Stimulated activated CD4-positive, alpha-beta T cell treated with anti-CD3 and anti-CD28 coated beads, Interleukin-15, amount 100 ng/mL, for 1 hour (primary cell): ENCODE results near the gene SLC45A3.
A peak's percentile ranks its signal among the peaks of the same experiment; 100 is the strongest.
"Not testable (repeated sequence)": the region's sequence is repeated elsewhere in the genome, so short reads cannot be mapped to it uniquely, and the experiment has no call there.

Source experiments
- DNase-seq, 2 donors: peaks; one replicate each; pipeline ENCODE4 v3.0.0-alpha.2; 2020; ENCODE audit warnings: low read depth in 1 of 2, low spot score in 1 of 2

The SLC45A3 gene, protein sequence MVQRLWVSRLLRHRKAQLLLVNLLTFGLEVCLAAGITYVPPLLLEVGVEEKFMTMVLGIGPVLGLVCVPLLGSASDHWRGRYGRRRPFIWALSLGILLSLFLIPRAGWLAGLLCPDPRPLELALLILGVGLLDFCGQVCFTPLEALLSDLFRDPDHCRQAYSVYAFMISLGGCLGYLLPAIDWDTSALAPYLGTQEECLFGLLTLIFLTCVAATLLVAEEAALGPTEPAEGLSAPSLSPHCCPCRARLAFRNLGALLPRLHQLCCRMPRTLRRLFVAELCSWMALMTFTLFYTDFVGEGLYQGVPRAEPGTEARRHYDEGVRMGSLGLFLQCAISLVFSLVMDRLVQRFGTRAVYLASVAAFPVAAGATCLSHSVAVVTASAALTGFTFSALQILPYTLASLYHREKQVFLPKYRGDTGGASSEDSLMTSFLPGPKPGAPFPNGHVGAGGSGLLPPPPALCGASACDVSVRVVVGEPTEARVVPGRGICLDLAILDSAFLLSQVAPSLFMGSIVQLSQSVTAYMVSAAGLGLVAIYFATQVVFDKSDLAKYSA

DNA sequence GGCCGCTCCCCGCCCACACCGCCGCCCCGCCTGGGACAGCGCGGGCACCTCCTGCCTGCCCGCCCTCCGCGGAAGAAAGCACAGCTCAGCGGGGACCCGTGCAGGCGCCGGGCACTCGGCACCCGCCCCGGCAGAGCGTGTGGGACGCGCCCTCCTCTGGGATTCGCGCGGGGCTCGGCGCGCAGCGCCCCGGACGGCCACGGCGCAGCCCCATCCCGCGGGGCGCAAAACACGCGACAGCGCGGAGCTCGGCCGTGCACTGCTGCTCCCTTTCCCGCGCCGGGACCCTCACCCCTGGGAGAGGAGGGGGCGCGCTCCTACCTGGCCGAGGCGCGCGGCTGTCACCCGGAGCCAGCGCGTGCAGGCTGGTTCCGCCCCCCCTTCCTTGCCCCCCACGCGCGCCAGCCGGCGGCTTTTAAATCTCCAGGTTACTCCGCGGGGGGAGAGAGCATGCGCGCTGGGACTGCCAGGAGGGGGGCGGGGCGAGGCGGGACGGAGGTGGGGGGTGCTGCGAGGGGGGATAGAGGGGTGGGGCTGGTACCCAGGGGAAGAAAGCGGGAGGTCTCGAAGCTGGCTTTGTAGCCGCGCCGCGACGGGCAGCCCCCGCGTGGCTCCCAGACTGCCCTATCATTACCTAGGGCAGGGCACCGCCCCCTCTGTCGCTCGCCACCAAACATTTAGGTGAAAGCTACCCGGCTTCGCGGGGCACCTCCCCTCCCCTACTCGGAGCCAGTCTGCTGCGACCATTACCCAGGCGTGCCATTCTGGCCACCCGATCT, at the start of gene SLC45A3:
Gene SLC45A3, minus strand, starts transcription at position 437 of the 779 bp plus-strand sequence. CDS start 15,853 bp downstream, outside the sequence.
- DNase-seq: peak in 1 of 2 donors; percentile 32

DNA sequence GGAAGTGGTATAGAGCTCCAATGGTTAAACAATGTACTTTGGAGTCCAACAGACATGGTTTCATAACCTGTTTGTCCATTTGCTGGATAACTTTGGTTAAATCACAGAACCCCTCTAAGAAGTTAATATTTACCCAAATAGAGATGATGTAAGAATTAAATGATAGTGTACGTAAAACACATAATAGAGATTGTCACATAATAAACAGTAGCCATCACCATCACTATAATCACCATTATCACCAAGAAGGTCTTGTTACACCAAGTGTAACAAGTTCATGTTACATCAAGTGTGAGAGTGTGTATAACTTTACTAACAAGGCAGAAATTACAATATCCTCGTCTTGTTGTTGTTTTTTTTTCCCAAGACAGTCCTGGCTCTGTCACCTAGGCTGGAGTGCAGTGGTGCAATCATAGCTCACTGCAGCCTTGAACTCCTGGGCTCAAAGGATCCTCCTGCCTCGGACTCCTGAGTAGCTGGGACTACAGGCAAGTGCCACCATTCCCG, 46.4 kb upstream of the SLC45A3 start:
- no peak for DNase-seq

DNA sequence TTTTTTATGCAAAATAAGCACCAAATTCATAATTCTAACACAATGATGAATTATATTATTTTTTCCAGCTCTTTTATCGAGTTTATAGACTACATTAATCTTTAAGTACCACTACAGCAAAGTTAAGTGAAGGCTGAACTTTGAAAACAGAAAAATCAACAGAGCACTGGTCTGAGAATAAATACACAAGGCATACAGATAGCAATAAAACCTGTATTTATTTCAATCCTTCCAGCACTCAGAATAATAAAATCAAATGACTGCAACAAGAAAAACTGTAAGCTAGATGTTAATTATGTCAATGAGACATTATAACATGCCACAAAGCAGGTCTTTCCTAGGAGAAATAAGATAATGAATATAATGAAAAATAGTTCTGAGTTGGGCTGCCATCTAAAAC, 45.2 kb upstream of the SLC45A3 start:
- DNase-seq: no peak

DNA sequence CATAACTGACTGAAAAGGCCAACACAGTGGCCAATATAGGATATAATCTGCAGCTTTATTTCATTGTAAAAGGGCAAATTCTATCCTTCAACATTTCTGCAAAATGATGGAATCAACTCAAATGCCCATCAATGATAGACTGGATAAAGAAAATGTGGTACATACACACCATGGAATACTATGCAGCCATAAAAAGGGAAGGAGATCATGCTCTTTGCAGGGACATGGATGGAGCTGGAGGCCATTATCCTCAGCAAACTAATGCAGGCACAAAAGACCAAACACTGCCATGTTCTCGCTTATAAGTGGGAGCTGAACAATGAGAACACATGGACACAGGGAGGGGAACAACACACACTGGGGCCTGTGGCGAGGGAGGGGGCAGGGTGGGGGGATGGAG, 40.4 kb upstream of the SLC45A3 start:
- not testable (repeated sequence) for DNase-seq

DNA sequence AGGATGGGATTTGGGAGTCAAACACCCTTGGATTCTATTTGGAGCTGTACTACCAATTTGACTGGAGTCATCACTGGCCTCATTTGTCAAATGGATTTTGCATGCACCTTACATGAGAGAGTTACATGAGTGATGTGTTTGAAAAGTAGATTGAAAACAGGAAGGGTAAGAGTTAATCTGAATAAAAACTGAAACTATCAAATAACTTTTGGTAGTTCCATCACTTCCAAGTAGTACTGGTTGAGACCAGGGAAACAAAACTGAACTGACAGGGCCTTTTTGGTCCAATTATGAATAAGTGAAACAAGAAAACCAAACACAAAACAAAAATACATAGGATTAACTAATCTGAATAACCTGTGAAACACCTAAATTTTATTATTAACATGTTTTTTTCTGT, 39.5 kb upstream of the SLC45A3 start:
- DNase-seq: no peak

DNA sequence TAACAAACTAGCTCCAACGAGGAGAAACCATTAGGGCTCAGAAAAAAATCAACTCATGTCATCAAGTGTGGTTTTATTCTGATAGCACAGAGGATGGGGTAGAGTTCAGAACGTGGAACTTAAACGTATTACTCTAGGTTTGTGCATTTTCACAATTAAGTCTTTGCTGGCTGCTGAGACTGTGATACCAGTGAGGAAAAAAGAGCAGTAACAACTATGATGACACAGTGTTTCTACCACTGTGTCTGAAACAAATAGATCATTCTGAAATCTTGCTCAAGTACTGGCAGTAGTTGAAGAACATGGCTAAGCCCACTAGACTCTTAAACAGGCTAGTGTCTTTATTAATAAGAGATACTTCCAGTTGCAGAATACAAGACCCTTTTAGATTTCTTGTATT, 38.7 kb upstream of the SLC45A3 start:
- DNase-seq: no peak

DNA sequence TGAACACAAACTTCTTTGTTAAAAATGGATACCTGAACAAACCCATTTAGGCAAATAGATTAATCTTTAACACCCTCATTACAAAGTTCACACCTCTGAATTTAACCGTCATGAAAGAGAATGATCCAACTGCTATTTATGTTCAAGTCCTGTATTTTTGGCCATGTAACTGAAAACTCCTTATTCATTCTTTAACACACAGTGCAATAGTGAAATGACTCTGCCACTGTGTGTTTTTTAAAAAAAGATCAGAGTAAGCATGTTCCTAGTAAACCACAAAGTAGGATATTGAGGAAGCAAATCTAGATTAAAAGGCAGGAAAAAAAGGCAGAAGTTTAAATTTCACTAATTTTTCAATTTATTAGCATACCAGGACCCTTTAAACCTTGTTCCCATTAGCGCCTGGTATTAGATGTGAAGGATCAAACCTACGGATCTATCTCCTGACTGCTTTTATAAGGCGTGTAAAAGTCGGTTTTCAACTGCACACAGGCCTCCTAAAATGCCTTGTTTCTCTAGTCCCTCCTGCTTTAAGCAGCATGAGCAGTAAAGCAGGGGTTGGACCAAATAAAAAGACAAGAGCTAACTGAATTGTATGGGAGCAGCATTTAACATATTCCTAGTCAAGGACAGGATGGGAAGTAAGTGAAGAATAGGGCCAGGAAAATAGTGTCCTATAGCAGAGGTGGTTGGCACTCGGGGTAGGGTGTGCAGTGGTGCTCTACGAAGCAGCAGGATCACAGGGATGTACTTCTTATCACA, 36.2 kb upstream of the SLC45A3 start:
- no peak for DNase-seq

DNA sequence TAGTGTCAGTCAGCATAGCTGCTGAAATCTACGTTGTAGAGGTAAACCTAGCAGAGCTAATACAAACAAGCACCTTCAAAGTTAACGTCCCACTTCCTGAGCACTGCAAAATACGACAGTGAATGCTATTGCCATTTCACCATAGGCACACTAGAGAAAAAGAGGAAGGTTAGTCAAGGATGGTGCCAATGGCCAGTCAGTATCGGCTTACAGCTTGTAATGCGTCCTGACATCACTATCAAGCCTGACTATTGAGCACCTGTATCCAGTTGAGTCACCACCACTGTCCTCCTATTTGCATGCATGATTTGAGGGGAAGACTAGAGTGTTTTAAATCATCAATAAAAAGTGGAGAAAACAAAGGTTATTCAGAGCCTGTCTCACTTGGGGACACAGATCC, 35.3 kb upstream of the SLC45A3 start:
- DNase-seq: no peak

DNA sequence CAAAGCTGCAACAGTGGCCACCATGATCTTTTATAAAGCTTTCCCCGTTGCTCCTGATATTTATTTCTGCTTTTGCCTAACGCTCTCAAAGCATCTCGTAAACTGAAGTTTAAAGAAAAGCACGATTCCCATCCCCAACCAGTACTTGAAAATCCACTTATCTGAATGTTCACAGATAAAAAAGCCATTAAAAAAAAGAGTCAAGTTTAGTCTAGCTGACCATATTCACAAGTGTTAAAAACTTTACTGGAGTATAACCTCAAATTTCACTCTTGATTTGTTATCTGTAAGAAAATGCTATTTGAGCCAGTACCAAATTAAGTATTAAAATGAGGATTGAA, 34.6 kb upstream of the SLC45A3 start:
- no peak for DNase-seq

DNA sequence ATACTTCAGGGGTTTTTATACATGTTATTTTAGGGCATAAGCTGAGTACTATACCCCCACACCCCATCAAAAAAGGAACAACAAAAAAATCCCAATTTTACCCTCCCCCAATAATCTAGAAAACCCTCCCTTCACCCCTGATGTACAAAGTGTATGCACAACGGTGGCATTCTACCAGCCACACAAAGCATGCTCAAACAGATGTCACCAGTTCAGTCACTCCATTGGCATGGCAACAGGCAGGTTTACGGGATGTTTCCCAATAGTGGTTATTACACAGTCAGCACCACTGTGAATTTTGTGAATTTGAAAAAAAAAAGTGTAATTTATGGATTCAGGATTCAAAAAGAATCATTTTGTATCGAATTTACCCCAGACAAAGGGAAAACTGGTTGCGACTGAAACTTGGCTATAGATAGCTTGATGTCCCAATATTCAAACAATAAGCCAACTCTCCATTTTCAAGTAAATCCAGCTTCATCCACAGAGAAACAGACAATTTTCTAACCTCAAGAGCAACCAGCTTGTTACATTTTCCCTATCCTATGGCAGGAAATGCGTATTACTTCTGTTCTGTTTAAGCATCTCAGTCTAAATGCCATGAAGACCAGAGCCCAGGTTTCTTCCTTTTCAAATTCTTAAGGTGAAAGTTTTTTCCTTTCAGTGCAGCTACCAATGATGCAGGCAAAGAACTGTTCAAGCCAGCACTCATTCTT, 34.0 kb upstream of the SLC45A3 start:
- DNase-seq: no peak

DNA sequence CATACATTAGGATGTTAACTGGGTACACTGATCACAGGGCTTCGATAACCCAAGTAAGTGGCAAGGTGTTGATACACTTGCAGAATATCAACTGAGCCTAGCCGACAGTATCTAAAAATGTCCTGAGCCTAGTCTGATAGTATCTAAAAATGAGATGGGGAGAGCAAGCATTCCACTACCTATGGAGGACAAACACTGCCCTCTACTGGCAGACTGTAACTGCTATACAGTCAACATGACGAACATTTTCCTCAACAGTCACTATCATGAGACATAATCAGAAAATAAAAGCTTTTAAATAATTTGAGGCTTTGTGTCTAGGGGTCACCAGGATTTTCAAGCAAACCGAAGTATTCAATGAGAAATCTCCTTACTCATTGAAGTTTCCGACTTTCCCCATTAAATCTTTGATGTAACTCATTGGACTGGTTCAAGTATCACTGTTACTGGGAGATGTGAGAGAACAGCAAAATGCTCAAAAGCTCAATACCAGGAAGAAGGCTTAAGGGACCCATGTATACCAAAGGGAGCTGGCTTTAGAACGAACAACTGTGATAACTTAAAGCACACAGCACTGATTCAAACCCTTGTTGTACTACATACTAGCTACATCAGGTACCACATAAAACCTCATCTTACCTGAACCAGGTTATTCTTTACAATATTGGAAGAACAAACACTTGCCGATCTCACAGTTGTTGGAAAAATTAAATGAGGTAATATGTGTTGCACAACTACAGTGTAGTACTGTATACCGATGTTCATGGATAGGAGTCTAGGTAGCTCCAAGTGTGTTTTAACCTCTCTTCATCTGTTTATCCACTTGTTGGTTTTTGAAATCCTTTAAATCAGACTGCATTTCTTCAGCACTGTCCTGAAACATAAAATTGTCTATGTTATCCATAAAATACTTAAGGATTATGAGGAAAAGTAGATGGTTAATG, 31.1 kb upstream of the SLC45A3 start:
- DNase-seq: no peak

DNA sequence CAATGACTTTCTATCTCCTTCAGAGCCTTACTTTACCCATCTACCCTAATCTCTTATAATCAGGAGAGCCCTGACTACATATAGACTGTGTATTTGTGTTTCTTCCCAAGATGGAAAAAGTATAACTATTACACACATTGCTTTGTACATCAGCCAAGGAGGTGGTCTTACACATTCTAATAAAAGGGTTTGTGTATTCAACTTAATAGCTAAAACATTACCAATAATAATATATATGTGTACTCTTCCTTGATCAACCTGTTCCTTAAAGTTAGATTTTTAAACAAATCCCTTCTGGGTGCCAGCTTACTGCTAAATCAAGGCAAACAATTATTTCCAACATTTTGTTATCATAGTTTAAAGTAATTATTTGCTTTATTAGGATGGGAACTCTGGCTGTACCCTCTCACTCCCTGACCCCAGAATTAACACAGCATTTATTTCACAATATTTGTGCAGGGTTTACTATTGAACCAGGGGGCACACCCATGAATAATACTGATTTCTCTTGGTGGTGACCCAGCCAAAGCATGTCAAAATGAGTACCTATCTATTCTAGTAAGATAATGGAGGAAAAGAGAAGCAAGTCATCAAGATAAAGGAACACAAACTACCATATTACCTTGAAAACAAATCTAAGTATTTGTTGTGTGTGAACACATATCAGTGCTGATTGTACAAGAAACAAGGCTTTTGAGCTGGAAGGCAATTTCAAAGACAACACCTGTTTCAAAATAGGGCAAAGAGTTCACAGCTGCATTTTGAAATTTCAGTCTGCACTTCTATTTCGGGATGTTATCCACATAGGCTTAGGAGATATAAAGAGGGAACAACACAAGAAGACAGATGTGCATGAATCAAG, 30.1 kb upstream of the SLC45A3 start:
- no peak for DNase-seq

DNA sequence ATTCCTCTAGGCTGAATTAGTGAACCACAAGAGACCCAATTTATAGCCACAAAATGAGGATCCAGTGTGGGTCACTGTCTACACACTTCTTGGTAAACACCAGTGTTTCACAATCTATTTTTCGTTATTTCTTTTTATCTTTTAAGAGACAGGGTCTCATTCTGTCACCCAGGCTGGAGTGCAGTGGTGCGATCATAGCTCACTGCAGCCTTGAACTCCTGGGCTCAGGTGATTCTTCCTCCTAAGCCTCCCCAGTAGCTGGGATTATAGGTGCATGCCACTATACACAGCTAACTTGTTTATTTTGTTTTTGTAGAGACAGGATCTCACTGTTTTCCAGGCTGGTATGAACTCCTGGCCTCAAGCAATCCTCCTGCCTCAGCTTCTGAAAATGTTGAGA, 29.3 kb upstream of the SLC45A3 start:
- DNase-seq: no peak

DNA sequence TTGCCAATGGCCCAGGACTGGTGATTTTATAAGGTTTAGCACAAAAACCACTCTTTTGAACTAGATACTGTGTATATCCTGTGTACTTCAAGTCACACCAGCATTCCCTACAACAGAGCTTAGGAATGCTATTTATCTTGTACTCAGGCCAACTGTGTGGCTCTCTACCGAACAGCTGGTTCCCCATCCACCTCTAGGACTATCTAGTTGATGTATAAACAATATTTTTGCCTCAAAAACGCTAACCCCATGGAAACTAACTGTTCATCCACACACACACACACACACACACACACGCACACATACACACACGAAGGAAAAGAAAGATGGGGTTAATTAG, 28.7 kb upstream of the SLC45A3 start:
- DNase-seq: no peak

DNA sequence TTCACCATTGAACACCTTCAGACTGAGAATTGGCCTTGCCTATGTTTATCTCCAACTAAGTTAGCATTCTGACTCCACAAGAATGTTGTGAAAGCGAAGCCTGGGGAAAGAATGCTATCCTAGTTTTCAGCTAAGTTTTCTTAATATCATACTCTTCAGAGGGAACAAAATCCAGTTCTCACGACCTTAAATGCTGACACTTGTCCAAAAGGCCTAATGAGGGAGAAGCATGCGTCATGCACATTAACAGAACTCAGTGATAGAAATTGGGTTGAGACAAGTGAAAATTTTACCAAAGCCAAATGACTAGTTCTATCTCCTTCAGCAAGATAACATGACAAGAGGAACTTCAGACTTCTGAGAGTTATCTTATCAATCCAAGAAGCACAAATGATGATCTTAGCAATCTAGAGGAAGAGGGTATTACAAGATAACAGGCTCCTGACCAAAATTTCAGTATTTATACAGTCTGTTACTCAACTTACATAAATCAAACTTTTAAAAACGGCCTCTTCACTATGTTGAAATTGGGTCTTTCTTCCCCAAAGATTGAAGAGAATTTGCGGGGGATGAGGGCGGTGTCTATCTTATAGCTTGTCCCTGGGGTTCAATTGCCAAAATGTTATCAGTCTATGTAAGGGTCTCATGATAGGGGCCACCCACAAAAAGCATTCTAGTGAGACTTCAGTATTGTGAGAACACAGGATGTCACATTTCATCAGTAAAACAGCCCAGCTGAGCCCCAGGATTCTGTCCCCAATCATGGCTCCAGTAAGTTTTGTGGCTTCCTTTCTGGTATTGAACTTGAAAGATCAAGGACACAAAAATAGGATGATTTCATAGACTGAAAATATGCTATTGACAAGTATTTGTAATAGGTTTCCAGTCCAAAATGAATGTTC, 26.5 kb upstream of the SLC45A3 start:
- DNase-seq: no peak

DNA sequence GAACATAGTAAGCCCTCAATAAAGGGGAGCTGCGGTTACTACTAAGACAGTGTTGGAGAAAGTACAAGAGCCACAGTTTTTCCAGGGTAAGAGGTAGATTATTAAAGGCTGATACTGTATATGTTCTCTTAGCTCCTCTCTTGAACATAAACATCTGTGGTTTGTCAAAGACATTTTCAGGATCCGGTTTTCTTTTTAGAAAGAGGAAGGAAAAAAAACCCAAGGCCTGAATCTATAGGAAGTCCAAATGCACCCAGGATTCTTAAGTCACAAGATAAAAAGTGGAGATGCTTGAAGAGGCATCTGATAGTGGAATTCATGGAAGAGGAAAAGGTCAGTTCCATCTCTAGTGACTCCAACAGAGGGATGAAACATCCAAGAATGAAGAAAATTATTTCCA, 24.6 kb upstream of the SLC45A3 start:
- no peak for DNase-seq

DNA sequence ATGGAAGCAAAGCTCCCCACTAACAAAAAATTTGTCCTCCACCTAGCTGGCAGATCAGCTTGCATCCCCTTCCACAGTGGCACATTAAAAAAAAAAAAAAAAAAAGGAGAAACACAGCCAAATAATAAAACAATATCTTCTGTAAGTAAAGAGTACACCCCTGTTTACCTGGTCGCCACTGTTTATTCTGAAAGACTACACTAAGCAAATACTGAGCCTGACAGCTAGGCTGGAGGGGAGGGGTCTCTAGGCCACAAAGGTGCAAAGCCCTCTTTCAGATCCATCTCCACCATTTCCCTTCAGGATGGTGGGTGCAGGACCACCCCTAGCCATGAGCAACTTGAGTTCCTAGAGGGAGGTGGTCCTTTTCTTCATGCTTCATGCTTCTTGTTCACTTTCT, 22.8 kb upstream of the SLC45A3 start:
- DNase-seq: no peak

DNA sequence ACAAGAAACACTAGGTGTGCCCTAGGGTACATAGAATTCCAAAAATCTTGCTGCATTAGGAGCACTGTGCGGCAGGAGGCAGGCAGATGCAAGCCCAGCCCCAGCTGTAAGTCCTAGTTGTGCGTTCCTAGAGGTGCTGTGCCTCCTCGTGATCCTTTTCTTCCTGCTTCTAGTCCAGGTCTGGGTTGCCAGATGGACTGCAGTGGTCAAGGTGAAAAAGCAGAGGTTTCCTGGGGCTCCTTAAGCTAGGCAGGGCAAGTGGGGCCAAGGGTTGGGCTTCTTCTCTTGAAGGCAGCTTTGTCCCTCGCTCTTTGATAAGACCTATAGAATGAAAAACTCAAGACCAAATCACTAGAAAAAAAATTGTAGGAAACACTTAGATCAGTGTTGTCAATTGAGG, 21.6 kb upstream of the SLC45A3 start:
- DNase-seq: no peak
